ENCODE measurements around the gene ITPR3.

The ITPR3 gene

DNA sequence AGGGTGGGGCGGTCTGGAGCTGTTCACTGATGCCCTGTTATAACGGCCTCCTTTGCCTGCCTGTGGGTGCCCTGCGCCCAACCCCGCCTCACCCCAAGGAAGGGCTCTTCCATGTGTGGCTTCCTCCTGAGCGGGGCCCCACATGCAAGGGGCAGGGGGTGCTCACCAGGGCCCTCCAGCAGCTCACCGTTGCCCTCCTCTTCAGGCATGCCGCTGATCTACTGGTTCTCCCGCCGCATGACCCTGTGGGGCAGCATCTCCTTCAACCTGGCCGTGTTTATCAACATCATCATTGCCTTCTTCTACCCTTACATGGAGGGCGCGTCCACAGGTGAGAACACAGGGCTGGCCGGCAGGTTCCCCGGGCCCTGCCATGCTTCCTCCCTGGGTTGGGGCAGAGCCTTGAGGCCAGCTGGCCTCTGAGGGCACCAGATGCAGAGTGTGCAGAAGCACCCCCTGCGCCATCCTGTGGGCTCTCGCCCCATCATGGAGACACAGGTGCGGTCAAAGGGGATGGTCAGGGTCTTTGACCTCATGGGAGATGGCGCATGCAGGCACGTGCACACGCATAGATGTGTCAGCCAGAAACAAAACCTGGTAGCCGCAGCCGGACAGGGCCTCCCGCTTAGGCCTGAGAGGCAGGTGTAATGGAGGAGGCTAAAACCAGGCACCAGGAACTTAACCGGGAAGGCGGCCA lies 67.5 kb downstream of the ITPR3 start:
- TF ChIP-seq, protein P1, sequence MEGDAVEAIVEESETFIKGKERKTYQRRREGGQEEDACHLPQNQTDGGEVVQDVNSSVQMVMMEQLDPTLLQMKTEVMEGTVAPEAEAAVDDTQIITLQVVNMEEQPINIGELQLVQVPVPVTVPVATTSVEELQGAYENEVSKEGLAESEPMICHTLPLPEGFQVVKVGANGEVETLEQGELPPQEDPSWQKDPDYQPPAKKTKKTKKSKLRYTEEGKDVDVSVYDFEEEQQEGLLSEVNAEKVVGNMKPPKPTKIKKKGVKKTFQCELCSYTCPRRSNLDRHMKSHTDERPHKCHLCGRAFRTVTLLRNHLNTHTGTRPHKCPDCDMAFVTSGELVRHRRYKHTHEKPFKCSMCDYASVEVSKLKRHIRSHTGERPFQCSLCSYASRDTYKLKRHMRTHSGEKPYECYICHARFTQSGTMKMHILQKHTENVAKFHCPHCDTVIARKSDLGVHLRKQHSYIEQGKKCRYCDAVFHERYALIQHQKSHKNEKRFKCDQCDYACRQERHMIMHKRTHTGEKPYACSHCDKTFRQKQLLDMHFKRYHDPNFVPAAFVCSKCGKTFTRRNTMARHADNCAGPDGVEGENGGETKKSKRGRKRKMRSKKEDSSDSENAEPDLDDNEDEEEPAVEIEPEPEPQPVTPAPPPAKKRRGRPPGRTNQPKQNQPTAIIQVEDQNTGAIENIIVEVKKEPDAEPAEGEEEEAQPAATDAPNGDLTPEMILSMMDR (IDR thresholded peaks at IDR 0.05), result no peak
- H3K27ac ChIP-seq, result no peak overlapping the region
- H3K4me3 ChIP-seq, result no peak overlapping the region
- no peak for DNase-seq (ENCODE audit: low spot score)

DNA sequence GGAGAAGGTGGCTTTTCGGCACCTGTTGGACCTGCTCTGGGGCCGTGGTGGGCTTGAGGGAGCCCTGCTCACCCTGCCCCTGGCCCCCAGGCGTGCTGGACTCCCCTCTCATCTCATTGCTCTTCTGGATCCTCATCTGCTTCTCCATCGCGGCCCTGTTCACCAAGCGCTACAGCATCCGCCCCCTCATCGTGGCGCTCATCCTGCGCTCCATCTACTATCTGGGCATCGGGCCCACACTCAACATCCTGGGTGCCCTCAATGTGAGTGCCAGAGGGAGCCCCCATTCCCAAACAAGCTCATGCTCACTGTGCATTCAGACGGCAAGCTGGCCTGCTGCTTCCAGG lies 68.0 kb downstream of the ITPR3 start:
- TF ChIP-seq, protein P1 (IDR thresholded peaks at IDR 0.05), result no peak
- Histone ChIP-seq H3K4me3 (no peak overlapping the region), H3K27ac (no peak overlapping the region)
- DNase-seq (ENCODE audit: low spot score), result no peak

DNA sequence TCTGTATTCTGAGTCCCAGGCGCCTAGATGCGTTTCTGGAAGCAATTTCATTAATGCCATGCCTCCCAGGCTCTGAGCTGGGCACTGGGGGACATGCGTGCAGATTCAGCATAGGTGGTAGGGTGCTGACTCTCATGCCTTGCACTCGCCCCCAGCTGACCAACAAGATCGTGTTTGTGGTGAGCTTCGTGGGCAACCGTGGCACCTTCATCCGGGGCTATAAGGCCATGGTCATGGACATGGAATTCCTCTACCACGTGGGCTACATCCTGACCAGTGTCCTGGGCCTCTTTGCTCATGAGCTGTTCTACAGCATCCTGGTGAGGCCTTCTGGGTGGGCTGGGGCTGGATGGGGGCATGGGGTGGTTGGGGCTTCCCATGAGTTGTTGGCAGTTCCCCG lies 68.8 kb downstream of the ITPR3 start:
- H3K4me3 ChIP-seq, result no peak overlapping the region
- no peak overlapping the region for H3K27ac ChIP-seq
- TF ChIP-seq, protein P1 (IDR thresholded peaks at IDR 0.05), result no peak
- DNase-seq (ENCODE audit: low spot score), result no peak

DNA sequence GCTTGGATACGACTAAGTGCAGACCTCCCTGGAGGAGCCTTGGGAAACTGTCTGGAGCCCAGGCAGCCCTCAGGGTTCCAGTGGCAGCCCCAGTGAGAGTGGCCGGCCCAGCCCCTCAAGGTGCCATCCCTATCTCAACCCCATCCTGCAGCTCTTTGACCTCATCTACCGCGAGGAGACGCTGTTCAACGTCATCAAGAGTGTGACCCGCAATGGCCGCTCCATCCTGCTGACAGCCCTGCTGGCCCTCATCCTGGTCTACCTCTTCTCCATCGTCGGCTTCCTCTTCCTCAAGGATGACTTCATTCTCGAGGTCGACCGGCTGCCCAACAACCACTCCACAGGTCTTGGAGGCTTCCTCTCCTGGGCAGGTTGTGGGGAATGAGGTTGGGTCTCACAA lies 69.6 kb downstream of the ITPR3 start:
- TF ChIP-seq, protein P1 (IDR thresholded peaks at IDR 0.05), result no peak
- Histone ChIP-seq H3K4me3 (no peak overlapping the region), H3K27ac (no peak overlapping the region)
- no peak for DNase-seq (ENCODE audit: low spot score)

DNA sequence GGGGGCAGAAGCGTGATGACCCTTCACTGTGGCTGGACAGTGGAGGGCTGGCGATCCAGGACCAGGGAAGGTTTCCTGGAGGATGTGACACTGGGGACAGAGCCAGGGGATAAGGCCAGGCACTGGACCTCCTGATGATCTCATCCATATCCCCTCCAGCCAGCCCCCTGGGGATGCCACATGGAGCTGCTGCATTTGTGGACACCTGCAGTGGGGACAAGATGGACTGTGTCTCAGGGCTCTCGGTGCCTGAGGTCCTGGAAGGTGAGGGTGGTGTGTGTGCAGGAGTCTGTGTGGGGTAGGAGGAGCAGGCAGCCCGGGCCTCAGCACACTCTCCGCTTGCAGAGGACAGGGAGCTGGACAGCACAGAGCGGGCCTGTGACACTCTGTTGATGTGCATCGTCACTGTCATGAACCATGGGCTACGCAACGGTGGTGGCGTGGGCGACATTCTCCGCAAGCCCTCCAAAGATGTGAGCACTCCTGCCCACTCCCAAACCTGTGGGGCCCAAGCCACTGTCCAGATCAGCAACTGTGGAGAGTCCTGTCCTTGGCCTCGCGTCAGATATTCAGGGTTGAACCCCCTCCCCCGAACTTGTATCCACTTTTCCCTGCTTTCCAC lies 70.4 kb downstream of the ITPR3 start:
- DNase-seq (ENCODE audit: low spot score), result no peak
- Histone ChIP-seq H3K27ac (peak overlapping the region in 1 of 2 donors; percentile 72), H3K4me3 (no peak overlapping the region)
- TF ChIP-seq, protein P1 (IDR thresholded peaks at IDR 0.05), result no peak

DNA sequence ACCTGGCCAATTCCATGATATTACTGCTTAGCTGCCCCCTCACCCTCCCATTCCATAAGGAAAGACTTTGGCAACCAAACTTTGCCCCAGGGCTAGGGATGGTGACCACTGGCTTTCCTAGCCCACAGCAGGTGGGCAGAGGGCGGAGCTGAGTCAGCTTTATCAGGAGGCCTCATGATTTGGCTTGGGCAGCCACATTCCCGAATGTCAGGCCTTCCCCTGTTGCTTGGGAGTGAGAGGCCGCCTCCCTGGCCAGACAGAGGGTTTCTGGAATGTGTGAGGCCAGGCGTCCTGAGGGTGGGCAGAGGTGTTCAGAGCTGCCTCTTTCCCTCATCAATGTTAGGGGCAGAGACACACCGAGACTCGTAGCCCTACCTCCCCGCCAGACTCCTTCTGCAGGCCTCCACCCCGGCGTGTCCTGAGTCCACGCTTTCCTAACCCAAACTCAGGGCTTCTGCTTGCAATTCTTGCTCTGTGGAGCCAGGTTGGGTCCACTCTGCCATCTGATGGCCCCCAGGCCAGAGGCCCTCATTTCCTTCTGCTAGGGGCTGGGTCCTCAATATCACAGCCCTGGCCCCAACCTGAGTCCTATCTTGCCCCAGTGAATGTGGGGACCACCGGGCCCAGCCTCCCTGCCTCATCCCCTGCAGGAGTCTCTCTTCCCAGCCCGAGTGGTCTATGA lies 71.1 kb downstream of the ITPR3 start:
- peak overlapping the region in 1 of 2 donors; percentile 72 for H3K27ac ChIP-seq

More for the DNA sequence above, 71.1 kb downstream of the ITPR3 start:
- no peak overlapping the region for H3K4me3 ChIP-seq
- DNase-seq (ENCODE audit: low spot score), result no peak
- TF ChIP-seq, protein P1 (IDR thresholded peaks at IDR 0.05), result no peak
